ENCODE measurements around the gene VPS13A. TPM values are rescaled to one million over a fixed set of nuclear protein-coding genes. Genes with fewer than 3 reads are reported as not detected.

The VPS13A gene
- total and polyA plus RNA-seq, 9 of the 15 experiments (the other 6 are each of a cell fraction or from before 2014, with no cell fraction given), result 5.6 to 29.9 (median 14.7) TPM

GRCh38 chr9:77177143-77177893, at the start of gene VPS13A (continued):
- TF ChIP-seq ARID4B (CRISPR knock-in tag; IDR thresholded peaks at IDR 0.05) (peak; percentile 22; the same call in 1 of the 2 replicates), RBFOX2 (IDR thresholded peaks at IDR 0.05; ENCODE audit: low read depth, low read length) (peak; percentile 78), PHF8 (IDR thresholded peaks at IDR 0.05; ENCODE audit: borderline replicate concordance, low read length) (peak; percentile 73; the same call in 1 of the 2 replicates), ZFX (CRISPR knock-in tag; IDR thresholded peaks at IDR 0.05) (peak; percentile 72), KDM1A (IDR thresholded peaks at IDR 0.05) (no peak), PTBP1 (IDR thresholded peaks at IDR 0.05; ENCODE audit: low read depth, low read length) (no peak), CREB1 (IDR thresholded peaks at IDR 0.05) (peak; percentile 73; the same call in 1 of the 2 replicates), CREB1 (CRISPR knock-in tag; IDR thresholded peaks at IDR 0.05) (peak; percentile 82), SRF (CRISPR knock-in tag; IDR thresholded peaks at IDR 0.05) (no peak), CXXC5 (CRISPR knock-in tag; IDR thresholded peaks at IDR 0.05) (peak; percentile 70), MEF2A (IDR thresholded peaks at IDR 0.05; ENCODE audit: control insufficient read depth, low read depth, low read length) (no peak), NEUROD1 (IDR thresholded peaks at IDR 0.05; ENCODE audit: borderline replicate concordance, low read depth, low read length, partially characterized antibody) (no peak), TRIM28 (IDR thresholded peaks at IDR 0.05) (no peak), GABPB1 (CRISPR knock-in tag; IDR thresholded peaks at IDR 0.05) (peak; percentile 66), PML (IDR thresholded peaks at IDR 0.05; ENCODE audit: low read length) (no peak), TAL1 (IDR thresholded peaks at IDR 0.05) (no peak), CTBP1 (IDR thresholded peaks at IDR 0.05; ENCODE audit: borderline replicate concordance) (peak; percentile 87; the same call in 1 of the 2 replicates), NR4A1 (CRISPR knock-in tag; IDR thresholded peaks at IDR 0.05) (no peak), NR4A1 (tag; IDR thresholded peaks at IDR 0.05) (no peak), LEF1 (IDR thresholded peaks at IDR 0.05) (no peak)
- TF ChIP-seq, protein P1, sequence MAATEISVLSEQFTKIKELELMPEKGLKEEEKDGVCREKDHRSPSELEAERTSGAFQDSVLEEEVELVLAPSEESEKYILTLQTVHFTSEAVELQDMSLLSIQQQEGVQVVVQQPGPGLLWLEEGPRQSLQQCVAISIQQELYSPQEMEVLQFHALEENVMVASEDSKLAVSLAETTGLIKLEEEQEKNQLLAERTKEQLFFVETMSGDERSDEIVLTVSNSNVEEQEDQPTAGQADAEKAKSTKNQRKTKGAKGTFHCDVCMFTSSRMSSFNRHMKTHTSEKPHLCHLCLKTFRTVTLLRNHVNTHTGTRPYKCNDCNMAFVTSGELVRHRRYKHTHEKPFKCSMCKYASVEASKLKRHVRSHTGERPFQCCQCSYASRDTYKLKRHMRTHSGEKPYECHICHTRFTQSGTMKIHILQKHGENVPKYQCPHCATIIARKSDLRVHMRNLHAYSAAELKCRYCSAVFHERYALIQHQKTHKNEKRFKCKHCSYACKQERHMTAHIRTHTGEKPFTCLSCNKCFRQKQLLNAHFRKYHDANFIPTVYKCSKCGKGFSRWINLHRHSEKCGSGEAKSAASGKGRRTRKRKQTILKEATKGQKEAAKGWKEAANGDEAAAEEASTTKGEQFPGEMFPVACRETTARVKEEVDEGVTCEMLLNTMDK (IDR thresholded peaks at IDR 0.05; ENCODE audit: borderline replicate concordance, insufficient read depth, low read depth, low read length, poor library complexity, severe bottlenecking), result peak; percentile 91
- TF ChIP-seq, protein P2, sequence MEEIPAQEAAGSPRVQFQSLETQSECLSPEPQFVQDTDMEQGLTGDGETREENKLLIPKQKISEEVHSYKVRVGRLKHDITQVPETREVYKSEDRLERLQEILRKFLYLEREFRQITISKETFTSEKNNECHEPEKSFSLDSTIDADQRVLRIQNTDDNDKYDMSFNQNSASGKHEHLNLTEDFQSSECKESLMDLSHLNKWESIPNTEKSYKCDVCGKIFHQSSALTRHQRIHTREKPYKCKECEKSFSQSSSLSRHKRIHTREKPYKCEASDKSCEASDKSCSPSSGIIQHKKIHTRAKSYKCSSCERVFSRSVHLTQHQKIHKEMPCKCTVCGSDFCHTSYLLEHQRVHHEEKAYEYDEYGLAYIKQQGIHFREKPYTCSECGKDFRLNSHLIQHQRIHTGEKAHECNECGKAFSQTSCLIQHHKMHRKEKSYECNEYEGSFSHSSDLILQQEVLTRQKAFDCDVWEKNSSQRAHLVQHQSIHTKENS (CRISPR knock-in tag; IDR thresholded peaks at IDR 0.05), result no peak

Measured in K562 (cell line).